RWPE1 (cell line): Measurements from ENCODE around the gene CDH11.

Experiments
- CTCF ChIA-PET: fragments of 350-600 bp; sonication (Branson Sonifier 250); formaldehyde crosslinking; extraction: SDS; loops from one replicate; lab custom pipeline; 2021; lab: Yijun Ruan, JAX
- POLR2A ChIA-PET: fragments of 400-600 bp; formaldehyde crosslinking; extraction: SDS; loops from one replicate; lab custom pipeline; 2020; ENCODE audit warnings: antibody characterized with exemption; ENCODE audit not compliant: low non-redundant PET; lab: Yijun Ruan, JAX
- DNase-seq: peaks from one replicate; pipeline ENCODE4 v3.0.0; 2012; ENCODE audit warnings: low spot score
- H3K27ac ChIP-seq: fragments of 450-650 bp; 2 replicates; pipeline ENCODE4 v1.5.1; 2017
- TF ChIP-seq, protein P1 (sequence below): fragments of 450-650 bp; conservative IDR thresholded peaks from 2 replicates; pipeline ENCODE4 v1.5.1; 2017; ENCODE audit warnings: low read depth, mild to moderate bottlenecking

The CDH11 gene

DNA sequence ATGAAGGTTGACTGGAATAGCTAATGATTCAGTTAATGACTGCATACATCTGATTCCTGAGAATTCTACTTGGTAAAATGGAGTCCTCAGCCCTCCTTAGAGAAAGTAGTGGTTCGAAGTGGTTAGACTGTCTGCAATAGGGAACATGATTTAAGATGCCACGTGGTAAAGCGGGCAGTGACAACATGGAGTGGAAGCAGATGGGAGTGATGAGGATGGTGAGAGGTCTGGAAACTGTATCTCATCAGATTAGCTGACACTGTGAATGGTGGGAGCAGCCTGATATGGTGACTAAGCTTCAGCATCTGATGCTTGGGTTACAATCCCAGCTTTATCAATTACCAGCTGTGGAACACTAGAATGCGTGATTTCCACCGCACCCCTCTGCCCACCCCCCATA is 8.4 kb downstream of the CDH11 start:
- ChIA-PET CTCF (interaction anchor here (0.6 to 0.7 kb wide), 2 partner anchors 9 to 699 kb away, joined by 3 read pairs; no protein-coding TSS in a partner anchor), POLR2A (no interaction called here)
- DNase-seq, result no peak
- no peak overlapping the region for H3K27ac ChIP-seq
- TF ChIP-seq, protein P1, sequence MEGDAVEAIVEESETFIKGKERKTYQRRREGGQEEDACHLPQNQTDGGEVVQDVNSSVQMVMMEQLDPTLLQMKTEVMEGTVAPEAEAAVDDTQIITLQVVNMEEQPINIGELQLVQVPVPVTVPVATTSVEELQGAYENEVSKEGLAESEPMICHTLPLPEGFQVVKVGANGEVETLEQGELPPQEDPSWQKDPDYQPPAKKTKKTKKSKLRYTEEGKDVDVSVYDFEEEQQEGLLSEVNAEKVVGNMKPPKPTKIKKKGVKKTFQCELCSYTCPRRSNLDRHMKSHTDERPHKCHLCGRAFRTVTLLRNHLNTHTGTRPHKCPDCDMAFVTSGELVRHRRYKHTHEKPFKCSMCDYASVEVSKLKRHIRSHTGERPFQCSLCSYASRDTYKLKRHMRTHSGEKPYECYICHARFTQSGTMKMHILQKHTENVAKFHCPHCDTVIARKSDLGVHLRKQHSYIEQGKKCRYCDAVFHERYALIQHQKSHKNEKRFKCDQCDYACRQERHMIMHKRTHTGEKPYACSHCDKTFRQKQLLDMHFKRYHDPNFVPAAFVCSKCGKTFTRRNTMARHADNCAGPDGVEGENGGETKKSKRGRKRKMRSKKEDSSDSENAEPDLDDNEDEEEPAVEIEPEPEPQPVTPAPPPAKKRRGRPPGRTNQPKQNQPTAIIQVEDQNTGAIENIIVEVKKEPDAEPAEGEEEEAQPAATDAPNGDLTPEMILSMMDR, result no peak

DNA sequence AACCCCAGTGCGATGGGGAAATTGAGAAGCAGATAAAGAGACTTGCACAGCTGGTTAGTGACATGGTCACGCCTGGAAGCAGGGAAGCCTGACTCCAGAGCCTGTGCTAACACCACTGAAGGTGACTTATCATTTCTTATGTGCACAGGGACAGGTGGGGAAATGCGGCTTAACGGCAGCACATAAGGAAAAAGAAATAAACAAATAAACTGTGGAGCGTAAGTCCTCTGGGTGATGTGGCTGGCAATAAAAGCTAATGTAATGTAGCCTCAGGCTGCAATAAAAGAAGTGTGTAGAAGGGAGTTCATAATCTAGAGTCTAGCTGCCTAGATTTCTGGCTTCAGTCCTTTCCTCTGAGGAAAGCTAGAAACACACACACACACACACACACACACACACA is 10.6 kb downstream of the CDH11 start:
- no peak overlapping the region for H3K27ac ChIP-seq
- TF ChIP-seq, protein P1, result no peak
- ChIA-PET CTCF (no interaction called here), POLR2A (no interaction called here)
- DNase-seq, result no peak

DNA sequence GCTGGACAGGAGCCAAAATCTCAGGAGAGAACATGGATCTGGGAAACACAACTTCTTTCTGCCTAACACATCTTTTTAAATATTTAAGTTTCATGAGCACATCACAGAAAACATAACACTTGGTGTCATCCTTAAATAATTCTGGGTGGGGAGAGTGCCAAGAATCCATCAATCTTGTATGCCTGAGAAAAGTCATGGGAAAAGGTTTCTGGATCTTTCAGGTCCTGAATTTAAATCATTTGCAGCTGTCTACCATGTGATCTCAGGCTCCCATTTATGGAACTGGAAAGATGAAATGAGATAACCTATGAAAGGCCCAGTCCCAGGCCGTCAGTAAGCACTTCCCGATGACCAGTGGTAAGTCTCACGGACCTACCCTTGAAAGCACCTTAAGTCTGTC is 15.1 kb downstream of the CDH11 start:
- CTCF ChIA-PET, result no interaction called here
- POLR2A ChIA-PET, result no interaction called here
- H3K27ac ChIP-seq, result no peak overlapping the region
- TF ChIP-seq, protein P1, result no peak
- DNase-seq, result no peak

DNA sequence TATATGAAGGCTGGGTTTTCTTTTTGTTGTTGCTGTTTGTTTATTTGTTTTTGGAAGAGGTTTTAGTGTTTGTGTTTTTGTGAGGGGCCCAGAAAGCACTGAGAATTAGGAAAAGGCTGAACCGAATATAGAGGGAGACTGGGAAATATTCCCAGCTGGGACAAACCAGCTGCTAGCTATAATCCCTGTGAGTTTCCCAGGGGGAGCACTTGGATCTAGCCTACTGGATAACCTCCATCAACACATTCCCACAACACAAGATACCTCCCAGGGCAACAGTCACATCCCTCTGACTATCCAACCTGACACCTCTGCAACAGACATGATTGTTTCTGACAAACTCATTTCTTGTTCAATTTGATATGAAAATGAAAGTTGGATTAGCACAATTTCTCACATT is 16.7 kb downstream of the CDH11 start:
- no peak overlapping the region for H3K27ac ChIP-seq
- DNase-seq, result no peak
- ChIA-PET POLR2A (no interaction called here), CTCF (no interaction called here)
- TF ChIP-seq, protein P1, result no peak

DNA sequence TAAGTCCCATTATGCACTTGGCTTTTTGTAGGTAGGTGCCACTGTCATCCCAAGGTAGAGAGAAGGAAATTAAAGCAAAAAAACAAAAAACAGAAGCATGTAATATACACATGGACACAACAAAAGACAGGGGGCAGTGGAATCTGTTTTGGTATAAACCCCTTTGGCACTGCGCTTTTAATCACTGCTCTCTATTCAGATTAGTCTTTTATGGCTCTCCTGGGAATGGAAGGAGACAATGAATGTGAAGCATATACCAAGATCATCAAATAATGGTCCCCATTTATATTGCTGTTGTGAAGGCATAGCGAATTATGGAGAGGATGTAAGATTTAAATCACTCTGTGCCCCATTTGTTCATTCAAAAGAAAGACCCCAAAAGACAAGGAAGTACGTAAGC is 17.4 kb downstream of the CDH11 start:
- no peak overlapping the region for H3K27ac ChIP-seq
- TF ChIP-seq, protein P1, result no peak
- CTCF ChIA-PET, result interaction anchor here (0.7 kb wide), 1 partner anchor 1224 kb away, joined by 3 read pairs; no protein-coding TSS in a partner anchor
- no peak for DNase-seq
- POLR2A ChIA-PET, result no interaction called here

DNA sequence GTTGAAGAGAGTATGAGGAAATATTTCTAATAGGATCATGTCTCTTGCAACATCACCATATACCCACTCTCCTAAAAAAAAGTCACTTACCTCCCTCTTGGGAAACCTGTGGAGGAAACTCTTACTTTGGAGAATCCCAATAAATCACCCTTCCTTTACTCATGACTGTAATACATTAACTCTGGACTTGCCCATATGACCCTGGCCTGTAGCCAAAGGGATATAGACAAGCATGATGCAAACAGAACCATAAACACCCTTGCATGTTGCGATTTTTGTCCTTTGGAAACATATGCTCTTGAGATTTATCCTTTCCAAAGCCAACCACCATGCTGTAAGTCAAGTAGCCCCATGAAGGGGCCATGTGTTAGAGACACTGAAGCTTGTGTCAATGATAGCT is 19.5 kb downstream of the CDH11 start:
- CTCF ChIA-PET, result no interaction called here
- H3K27ac ChIP-seq, result no peak overlapping the region
- DNase-seq, result no peak
- POLR2A ChIA-PET, result no interaction called here
- TF ChIP-seq, protein P1, result no peak
